HG03060 (cell line): ENCODE data around the gene HOXA10.

Experiments used
- ATAC-seq: cut with Tn5 transposase; IDR thresholded peaks from one replicate; pipeline ENCODE4 v1.9.1; 2021; ENCODE audit warnings: low read depth, moderate number of reproducible peaks; ENCODE audit not compliant: unreplicated experiment

Gene HOXA10

DNA sequence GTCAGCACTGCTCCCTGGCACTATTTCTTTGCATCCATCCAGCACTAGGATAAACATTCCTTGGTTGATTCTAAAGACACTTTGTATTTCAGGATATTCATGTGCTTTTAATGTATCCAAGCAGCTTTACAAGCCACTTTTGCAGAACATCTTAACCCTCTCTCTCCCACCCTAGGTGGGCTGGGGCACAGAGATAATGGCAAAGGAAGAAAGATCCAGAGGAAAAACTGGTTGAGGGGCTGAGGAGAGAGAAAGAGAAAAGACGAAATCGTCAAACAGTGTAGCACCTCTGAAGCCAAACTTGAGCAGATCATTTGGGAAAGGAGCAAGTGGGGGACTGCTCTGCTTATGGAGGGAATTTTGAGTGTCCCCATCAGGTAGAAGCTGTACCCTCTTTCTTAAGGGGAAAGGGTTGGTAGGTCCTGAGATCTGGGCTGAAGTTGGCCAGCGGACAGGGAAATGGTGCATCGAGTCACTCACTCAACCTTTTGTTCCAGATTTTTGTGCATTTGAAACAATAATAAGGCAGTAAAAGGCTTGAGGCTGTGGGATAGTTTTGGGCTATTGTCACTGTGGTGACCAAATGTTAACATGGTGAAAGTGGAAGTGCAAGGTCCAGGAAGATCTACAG lies 30.0 kb upstream of the HOXA10 start:
- no peak for ATAC-seq

- no peak for ATAC-seq
Measured at GRCh38 chr7:27203365-27203953, 29.3 kb upstream of the HOXA10 start.

GRCh38 chr7:27202862-27203134 lies 28.7 kb upstream of the HOXA10 start:
- ATAC-seq = no peak

- no peak for ATAC-seq
Measured at GRCh38 chr7:27202018-27202861, 28.1 kb upstream of the HOXA10 start.

- ATAC-seq = no peak
Measured at GRCh38 chr7:27201580-27202017, 27.5 kb upstream of the HOXA10 start.

DNA sequence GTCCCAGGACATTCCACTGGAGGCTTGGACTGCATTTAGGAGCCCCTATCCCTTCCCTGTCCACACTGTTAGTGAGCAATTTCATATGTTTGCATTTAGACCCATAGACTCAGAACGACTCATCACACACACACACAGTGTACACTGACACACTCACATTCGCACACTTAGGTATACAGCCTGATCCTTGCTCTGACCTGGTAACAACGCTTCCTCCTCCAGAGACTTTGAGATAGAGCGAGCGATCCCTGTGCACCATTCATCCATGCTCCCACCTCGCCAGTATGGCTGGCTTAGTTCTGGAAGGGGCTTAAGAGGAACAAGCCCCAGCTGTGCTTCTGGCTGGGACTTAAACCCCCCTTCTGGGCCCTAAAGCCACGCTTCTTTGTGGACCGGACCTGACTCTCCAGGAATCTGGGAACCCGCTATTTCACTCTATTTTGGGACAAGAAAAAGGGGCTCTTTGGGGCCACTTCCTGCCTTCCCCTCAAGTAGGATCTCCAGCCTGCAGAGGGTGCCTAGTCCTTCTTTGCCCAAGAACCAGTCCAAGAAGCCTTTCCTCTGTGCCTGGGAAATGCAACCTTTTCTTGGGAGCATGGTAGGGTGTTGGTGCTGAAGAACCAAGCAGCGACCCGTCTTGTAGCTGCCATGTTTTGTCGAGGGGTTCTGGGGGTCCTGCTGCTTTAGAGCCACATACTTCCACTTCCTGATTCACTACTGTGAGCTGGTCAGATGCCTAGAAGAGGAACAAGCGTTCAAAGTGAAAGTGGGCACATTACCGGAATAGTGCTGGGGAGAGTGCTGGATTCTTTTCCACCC lies 26.9 kb upstream of the HOXA10 start:
- no peak for ATAC-seq

DNA sequence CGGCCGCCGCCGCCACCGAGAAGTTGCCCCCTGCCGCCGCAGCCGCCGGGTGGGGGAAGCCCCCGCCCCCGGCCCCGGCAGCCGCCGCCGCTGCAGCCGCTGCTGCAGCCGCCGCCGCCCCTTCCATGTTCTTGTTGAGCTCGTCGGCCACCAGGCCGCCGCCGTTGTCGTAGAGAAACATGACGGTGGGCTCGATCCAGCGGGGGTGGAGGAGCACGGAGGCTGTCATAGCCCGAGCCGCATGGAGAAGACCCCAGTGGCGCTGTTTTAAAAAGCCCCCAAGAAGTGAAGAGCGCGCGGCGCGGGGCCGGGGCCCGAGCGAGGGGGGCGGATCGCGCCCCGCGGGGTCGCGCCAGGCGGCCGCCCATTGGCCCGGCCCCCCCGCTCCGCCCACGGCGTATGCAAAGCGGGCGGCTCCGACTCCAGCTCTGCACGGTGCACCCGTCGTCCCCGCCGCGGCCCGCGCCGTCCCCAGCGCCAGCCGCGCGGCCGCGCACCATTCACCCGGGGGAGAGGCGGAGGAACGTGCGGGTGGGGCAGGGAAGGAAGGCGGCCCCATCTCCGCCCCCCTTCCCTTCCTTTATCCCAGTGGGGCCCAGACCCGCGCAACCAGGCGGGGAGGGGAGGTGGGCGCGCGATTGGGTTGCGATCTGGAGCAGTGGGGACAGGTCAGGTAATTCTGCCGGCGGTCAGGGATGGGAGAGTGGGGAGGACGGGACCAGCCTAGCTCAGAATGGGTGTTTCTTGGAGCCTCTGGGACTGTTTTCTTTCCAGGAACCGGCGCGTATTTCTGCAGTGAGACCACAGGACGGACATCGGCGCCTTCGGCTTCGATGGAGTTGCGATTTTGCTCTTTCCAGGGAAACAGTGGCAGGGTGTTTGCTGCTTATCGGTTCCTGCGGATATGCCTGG lies 26.0 kb upstream of the HOXA10 start, which contains the start of gene HOXA13:
Gene HOXA13 (minus strand): TSS at position 243 of the 912 bp plus-strand sequence. CDS start 14 bp downstream, at position 229.
- no peak for ATAC-seq

DNA sequence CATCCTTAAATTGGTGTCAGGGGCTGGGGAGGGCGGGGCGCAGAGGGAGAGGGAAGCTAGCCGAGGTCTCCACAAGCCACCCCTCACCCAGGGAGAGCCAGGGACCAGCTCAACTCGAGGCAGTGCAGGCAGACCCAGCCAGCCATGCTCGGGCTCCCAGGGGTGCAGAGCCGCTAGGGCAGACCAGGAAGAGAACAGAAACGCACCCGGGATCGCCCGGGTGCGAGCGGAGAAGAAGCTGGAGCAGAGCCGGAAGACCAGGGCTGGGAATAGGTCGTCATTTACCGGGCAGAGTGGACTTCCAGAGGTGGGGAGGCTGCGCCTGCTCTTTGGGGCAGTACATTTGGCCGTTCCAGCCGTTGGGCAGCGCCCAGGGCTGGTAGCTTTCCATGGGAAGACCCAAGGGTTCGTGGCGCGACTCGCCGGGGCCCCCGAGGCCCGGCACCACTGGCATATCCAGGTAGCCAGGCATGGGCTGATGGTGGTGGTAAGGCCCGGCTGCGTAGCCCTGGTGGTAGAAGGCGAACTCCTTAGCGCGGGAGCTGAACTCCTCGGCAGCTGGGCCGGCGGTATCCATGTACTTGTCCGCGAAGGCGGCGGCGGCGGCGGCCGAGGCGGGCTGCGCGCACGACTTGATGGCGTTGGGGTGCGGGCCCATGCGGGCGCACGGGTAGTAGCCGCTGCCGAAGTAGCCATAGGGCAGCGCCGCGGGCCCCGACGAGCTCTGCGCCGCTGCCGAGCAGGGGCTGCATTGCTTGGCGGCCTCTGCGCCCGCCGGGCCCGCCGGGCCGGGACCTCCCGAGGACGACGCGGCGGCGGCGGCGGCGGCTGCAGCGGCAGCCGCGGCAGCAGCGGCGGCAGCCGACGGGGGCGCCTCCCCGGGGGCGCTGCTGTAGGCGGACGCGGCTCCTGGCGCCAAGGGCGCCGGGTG lies 25.0 kb upstream of the HOXA10 start:
- no peak for ATAC-seq

- no peak for ATAC-seq
Measured at GRCh38 chr7:27198138-27198841, 24.2 kb upstream of the HOXA10 start.

- no peak for ATAC-seq
Measured at GRCh38 chr7:27197137-27198042, 23.3 kb upstream of the HOXA10 start.

GRCh38 chr7:27196287-27196767 lies 22.2 kb upstream of the HOXA10 start:
- no peak for ATAC-seq

DNA sequence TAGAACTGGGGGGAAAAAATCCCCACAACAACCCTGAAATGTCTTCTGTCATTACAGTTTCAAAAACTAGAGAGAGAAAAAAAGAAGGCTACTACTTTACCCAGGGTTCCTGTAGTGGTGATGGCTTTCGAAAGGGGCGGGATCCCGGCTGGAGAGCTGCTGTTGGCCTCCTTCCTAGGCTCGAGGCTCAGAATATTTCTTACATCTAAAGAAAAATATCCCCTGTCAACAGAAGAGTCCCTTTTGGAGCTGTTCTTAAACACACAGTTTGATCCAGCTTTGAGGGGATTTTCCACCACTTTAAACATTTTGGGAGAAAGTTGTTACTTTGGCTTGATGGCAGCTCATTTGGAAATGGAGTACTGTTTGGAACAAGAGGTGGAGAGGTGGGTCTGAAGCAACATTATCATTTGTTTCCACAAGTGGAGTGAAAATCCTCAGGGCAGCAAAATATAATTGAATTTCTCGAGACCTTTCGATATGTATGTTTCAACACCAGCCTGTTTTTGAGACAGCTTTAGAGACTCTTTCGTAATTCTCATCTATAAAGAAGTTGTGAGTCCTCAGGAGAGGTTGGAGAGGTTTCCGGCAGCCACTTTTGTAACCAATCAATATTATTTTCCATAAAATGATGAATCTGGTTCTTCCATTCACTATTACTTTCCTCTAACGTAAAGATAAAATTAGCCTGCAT lies 20.7 kb upstream of the HOXA10 start:
- ATAC-seq = no peak

- no peak for ATAC-seq
Measured at GRCh38 chr7:27194002-27194352, 19.9 kb upstream of the HOXA10 start.

DNA sequence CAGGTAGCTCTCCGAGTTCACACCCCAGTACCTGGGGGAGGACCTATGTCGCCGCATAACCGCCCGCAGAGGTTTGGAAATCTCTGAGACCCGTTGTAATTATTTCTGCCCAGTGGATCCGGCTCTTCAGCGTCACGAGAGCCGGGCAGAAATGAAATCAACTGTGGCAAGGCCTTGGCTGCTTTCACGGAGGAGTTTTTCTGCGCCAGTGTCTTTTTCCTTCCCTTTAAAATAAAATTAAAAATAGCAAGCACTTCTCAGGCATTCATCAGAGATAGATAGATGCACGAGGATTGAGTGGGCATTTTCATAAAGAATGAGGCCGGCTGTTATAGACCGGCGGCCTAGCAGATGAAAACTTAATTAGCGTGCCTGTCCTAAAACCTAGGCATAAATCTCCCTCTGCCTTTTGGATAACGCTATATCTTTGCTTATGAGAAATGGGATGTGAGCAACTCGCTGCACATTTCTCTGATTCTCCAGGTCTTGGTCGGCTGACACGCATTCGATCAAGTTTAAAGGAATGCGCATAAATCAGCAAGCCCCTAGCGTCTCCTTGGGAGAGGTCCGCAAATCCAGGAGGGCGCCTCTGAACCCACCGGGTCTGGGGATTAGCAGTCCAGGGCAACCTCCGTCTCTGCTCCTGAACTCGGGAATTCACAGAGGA lies 19.3 kb upstream of the HOXA10 start:
- ATAC-seq = no peak

GRCh38 chr7:27192546-27193334 lies 18.6 kb upstream of the HOXA10 start:
- no peak for ATAC-seq
